HFF-Myc (cell line): Measurements from ENCODE around the gene CSH2.
A peak's percentile ranks its signal among the peaks of the same experiment; 100 is the strongest.

Source experiments
- DNase-seq: peaks from one replicate; pipeline ENCODE4 v3.0.0-alpha.2; 2011; ENCODE audit warnings: low read depth; ENCODE audit errors: extremely low read depth
- H3K4me3 ChIP-seq: replicated peaks from 2 replicates; pipeline ENCODE4 v1.5.1; 2011; ENCODE audit warnings: low read depth, mild to moderate bottlenecking, control low read depth, low read length
- CTCF ChIP-seq: IDR thresholded peaks from 2 replicates; pipeline ENCODE4 v1.5.1; 2012; ENCODE audit warnings: mild to moderate bottlenecking, low read depth, low read length, control low read depth; ENCODE audit errors: missing control alignments

The CSH2 gene

DNA sequence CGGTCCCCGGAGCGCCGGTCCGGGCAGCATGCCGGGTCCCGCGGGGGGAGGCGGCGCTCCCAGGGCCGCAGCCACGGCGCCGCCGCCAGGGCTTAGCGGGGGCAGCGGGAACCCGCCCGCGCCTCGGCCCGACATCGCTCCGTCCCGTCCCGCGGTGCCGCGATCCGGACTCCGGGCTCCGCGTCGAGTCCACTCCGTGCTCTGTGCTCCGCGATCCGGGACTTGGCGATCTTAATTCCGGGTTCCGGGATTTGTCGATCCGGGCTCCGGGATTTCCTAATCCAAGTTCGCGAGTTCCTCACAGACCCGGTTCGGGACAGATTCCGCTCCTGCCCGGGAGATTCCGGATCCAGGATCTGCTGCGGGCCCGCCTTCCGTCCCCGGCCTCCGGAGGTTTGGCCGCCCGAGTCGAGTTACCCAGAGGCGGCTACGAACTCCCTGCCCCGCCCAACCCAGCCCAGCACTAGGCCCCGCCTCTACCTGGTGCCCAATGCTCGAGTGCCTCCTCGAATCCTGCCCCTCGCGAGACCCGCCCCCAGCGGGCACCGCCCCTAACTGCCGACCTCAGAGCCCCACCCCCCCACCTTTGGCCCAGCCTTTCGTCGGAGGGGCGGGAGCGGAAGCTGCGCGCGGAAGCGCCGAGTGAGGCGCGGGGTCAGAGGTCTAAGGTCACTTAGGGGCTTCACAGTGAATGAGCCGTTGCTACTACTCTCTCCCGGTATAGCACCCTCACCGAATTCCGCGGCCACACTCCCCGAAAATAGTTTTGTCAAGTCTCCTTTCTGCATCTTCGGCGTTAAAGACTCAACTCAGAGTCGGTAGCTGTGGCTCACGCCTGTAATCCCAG lies 30.7 kb downstream of the CSH2 start, which contains the start of gene SMARCD2:
Gene SMARCD2, minus strand, starts transcription at position 146 of the 847 bp plus-strand sequence. Its CDS starts 11 bp downstream, at position 135.
- peak within 1 kb of the TSS; percentile 77 for H3K4me3 ChIP-seq
- TF ChIP-seq CTCF = no peak
- DNase-seq = peak; percentile 96

DNA sequence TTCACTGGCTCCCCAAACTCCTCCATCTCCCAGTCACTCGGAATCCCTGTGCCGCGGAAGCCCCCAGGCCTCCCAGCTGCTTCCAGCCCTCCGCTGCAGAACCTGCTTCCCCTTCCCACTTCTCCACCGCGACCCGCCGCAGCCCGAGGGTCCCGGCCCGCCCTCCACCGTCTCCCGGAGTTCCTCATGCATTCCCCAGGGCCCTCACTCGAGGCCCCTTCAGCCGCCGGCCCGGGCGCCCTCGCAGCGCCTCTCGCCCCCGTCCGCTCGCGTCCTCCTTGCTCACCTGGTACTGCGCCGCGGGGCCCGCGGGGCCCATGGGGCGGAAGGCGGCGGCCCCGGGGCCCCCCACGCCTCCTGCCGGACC lies 31.3 kb downstream of the CSH2 start:
- TF ChIP-seq CTCF = no peak
- peak overlapping the region; percentile 77 for H3K4me3 ChIP-seq
- DNase-seq = no peak

DNA sequence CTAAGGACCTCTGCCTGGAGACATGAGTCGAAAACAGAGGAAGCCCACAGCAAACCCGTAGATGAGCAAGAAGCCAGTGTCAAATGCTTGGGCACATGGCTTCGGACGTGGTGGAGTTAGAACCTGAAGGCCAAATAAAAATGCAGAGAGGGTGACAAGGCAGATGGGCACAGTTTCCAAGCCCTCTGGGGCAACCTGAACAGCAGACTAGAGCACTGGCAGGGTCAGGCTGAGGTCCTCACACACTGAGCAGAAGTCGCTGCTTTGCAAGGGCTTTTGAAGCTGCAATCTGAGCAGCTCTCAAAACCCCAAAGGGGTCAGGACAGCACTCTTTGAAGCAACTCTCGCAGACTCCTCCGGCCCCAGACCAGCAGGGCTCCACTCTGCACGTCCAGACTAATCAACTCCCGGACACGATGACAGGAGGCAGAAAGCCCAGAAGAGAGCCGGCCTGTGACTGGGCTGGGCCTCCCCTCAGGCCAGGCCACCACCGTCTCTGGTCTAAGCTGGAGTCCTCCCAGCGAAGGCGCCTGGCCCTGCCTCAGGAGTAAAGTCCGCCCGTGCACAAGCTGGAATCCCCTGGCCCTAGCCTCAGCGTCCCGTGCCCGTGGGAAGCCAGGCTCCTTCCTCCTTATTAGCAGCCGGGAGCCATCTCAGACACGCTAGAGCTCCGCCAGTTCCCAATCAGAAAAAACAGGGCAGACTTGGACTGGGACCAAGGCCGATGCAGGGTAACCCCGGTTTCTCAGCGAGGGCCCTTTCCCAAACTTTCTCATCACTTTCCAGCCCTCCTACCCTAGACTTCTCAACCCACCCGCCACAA lies 31.9 kb downstream of the CSH2 start:
- DNase-seq = no peak
- no peak for TF ChIP-seq CTCF
- peak overlapping the region; percentile 77 for H3K4me3 ChIP-seq

GRCh38 chr17:63840591-63841349 lies 32.7 kb downstream of the CSH2 start:
- TF ChIP-seq CTCF = no peak
- H3K4me3 ChIP-seq = peak overlapping the region; percentile 77
- peak; percentile 53 for DNase-seq

- TF ChIP-seq CTCF = no peak
- no peak for DNase-seq
- H3K4me3 ChIP-seq = 0 out of 2 replicates have a peak overlapping the region, but pooled peaks have one; percentile 7
These were observed 34.8 kb downstream of the CSH2 start for GRCh38 chr17:63838631-63839171.

DNA sequence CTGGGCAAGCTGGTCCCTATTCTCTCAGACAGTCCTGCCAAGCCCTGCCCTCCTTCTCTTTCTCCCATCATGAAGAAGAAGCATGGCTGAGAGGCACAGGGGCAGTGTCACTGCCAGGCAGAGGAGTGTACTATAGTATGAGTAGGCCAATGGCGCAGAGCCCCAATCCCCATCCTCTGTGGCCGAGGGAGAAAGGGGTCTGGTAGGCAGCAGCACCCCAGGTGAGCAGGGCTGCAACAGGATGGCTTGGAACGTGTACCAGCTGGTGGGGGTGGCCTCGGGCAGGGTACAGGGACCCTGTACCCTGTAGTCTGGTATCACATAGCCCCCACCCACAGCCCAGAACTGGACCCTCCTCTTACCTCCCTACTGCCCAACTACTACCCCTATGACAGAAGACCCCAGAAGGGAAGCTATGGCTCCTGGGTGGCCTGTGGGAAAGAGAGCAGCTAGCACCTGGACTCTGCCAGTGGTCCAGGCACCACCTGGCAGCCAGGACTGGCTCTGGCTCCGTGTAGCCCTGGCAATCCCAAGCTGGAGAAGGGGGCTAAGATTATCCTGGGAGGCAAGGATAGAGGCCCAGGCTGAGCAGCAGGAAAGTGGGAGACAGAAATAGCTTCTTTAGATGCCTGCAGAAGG lies 35.4 kb downstream of the CSH2 start:
- DNase-seq = no peak
- TF ChIP-seq CTCF = no peak
- no peak overlapping the region for H3K4me3 ChIP-seq
